COLO829 (cell line): ENCODE data around the gene TAF6.
A peak's percentile ranks its signal among the peaks of the same experiment; 100 is the strongest.

Source experiments
- DNase-seq: peaks from one replicate; pipeline ENCODE4 v3.0.0; 2012; ENCODE audit warnings: low spot score

The TAF6 gene

DNA sequence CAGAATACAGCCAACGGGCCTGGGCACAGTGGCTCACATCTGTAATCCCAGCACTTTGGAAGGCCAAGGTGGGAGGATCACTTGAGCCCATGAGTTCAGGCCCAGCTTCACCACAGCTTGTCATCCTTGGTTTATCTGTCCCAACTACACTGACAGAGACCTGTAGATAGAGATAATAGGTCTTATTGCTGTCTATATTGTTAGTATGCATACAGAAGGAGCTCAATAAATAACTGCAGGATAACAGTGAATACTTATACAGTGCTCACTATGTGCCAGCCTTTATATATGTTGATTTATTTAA, 1.5 kb upstream of the TAF6 start:
- DNase-seq: no peak

DNA sequence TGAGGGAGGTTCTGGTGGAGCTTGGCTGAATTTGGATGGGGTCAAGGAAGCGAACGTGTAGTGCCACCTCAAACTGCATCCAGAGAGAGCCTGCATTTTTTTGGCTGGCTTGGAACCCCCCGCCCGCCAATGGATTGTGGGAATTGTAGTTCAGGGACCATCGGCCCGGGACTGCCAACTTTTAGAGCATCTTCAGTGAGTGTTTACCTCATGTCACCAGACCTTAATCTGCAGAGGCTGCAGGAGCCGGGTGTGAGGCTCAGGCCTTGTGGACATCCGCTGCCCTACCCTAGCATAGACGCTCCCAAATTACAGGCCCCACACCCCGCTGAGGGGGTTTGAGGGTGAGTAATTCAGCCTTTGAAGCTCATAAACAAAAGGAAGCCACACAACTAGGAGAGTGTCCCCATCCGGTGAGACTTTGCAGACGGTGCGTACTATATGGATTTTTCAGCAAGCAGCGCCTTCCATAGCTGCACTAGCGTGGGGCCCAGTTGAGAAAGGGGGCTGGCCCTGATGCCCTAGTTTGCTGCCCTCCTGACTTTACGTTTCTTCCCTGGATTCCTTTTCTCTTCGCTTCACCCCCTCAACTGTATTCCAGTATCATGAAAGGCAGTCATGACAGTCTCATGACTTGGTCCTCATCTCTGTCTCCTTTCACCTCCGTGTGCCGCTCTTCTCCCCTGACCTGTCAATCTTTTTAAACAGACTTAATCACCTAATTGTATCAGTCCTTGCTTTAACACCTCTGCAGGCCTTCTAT, 993 bp upstream of the TAF6 start:
- DNase-seq: peak; percentile 85

DNA sequence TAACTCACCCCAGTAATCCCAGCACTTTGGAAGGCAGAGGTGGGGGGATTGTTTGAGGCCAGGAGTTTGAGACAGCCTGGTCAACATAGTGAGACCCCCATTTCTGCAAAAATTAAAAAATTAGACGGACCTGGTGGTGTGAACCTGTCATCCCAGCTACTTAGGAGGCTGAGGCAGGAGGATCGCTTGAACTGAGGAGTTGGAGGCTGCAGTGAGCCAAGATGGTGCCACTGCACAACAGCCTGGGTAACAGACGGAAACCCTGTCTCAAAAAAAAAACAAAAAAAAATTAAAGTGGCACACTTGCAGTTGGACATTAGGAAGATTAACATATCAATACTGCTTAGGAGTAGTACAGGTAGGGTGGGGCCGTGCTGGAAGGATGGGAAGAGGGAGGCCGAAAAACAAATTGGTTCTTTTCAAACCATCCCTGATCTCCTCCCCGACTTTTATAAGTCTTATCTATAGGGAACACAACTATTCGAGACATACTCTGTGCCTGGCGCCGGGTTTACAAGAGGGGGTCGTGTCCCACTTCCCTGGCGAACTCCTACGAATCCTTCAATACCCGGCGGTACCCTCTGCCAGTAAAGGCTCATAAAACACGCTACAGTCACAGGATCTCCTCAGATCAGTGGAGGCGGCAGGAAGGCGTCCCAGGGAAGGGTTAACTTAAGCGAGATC, 628 bp downstream of the TAF6 start:
- DNase-seq: no peak

DNA sequence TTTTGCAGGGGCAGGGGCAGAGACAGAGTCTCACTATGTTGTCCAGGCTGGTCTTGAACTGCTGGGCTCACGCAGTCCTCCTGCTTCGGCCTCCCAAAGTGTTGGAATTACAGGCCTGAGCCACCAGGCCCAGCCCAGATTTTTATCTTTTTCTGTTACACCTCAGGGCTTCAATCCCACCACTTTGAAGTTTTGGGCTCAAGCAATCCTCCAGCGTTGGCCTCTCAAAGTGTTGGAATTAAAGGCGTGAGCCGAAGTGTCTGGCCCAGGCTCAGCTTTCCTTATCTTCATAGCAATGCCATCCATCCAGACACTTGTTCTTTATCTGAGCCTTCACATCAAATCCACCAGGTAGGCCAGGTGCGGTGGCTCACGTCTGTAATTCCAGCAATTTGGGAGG, 4.1 kb downstream of the TAF6 start:
- no peak for DNase-seq

DNA sequence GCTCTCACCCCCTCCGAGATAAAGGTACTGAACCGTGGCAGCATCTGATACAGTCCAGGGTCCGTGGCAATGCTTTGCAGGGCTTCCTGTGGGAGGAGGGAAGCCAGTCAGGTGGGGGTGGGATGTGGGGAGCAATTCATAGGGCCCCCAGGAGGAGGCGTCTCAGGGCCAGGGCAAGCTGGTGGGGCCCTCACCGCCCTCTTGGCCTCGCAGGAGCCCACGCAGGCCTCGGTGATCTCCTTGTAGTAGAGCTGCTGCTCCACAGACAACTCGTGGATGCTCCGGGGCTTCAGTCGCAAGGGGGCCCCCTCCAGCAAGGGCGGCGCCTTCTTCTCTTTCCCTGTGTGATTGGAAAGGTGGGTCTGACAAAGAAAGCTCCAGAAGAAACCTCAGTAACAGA, 7.2 kb downstream of the TAF6 start:
- no peak for DNase-seq

DNA sequence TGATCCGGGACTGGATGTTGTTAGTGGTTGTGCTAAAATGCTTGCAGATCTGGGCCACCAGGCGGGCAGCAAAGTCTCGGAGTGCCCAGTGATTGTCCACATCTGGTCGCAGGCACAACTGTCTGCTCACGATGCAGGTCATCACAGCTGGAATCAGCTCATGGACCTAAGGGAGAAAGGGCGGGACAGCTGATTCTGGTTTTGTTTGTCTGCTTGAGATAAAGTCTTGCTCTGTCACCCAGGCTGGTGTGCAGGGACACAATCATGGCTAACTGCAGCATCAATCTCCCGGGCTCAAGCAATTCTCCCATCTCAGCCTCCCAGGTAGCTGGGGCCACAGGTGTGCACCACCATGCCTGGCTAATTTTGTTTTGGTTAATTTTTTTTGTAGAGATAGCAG, 8.0 kb downstream of the TAF6 start:
- DNase-seq: no peak

DNA sequence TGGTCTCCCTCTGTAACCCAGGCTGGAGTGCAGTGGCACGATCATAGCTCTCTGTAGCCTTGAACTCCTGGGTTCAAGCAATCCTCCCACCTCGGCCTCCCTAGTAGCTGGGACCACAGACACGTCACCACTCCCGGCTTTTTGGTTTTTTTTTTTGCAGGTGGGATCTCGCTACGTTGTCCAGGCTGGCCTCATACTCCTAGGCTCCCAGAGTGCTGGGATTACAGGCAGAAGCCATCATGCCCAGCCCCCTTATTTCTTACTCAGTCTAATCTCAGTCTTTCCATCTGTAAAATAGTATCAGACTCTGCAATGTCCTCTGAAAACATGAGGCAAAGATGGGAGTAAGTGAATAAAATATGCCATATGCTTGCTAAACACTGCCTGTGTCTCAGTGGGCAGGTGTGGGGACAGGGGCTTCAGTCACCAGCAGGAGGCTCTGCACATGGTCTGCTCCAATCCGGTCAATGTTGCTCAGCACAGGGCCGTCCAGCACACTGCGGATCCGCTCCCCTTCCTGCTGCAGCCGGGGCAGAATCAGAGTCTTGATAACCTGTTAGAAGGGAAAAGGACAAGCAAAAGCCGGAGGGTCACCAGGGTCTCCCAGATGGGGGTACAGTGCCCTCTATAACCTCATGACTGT, 9.5 kb downstream of the TAF6 start:
- DNase-seq: no peak

DNA sequence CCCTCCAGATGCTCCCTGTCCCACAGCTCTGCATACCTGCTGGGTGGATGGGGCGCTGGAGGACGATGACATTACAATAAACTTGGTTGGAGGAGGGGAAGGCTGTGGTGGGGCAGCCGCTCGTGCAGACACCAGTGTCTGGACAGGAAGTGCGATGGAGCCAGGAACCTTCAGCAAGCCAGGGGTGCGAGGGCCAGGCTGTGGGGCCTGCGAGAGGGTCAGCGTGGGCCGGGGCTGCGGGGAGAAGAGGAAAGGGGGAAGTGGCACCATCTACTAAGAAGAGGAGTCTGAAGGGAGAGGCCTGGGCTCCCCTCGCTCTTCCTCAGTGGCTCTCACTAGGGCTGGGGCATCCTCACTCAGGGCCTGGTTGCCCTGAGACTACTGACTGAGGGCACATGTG, 11.3 kb downstream of the TAF6 start:
- no peak for DNase-seq

DNA sequence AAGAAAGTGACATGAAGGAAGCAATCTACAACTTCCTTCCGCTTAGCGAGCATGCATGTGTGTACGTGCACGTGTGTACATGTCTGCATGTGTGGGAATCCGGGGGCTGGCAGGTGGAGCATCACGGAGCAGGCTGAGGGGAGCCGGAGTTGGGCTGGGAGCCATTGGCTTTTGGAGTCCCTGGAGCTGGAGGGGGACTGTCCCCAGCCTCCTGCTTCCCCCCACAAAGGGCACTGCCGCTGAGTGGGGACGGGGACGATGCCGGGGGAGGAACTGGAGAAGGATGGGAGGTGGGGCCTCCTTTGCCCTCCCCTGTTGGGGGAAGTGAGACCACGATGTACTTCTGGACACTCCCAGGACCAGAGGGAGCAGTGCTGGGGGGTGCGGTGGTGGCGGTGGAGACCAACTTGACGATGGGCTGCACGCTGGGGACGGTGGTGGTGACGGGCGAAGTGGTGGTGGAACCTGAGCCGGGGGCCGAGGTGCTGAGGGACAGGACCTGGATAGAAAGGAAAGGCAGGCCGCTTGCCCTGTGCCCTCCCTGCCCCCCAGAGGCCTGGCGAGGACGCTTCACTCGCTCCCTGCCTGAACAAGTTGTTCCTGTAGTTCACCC, 11.9 kb downstream of the TAF6 start:
- no peak for DNase-seq

DNA sequence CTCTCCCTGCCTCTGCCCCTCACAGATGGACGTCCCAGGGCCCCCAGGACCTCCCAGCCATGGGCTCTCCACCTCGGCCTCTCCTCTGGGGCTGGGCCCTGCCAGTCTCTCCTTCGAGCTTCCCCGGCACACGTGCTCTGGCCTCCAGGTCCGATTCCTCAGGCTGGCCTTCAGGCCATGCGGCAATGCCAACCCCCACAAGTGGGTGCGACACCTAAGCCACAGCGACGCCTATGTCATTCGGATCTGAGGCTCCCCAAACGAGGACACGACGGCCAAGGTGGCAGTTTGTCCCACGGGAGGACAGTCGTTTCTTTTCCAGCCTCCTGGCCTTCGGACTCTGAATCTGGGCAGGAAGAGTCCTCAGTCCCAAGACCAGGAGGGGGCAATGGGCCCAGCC, 12.5 kb downstream of the TAF6 start:
- no peak for DNase-seq

DNA sequence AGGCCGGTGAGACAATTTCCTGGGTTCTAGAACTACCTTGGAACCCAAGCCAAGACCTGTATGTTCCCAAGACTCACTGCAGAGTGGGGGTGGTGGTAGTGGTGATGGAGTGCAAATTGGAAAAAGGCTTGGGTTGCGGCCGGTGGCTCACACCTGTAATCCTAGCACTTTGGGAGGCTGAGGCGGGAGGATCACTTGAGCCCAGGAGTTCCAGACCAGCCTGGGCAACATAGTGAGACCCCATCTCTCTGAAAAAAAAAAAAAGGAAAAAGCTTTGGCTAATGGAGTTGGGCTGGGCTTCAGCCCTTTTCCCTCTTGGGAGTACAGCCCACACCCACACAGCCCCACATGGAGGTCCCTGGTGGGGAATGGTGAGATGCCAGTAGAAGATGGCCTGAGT, 13.6 kb downstream of the TAF6 start:
- no peak for DNase-seq

DNA sequence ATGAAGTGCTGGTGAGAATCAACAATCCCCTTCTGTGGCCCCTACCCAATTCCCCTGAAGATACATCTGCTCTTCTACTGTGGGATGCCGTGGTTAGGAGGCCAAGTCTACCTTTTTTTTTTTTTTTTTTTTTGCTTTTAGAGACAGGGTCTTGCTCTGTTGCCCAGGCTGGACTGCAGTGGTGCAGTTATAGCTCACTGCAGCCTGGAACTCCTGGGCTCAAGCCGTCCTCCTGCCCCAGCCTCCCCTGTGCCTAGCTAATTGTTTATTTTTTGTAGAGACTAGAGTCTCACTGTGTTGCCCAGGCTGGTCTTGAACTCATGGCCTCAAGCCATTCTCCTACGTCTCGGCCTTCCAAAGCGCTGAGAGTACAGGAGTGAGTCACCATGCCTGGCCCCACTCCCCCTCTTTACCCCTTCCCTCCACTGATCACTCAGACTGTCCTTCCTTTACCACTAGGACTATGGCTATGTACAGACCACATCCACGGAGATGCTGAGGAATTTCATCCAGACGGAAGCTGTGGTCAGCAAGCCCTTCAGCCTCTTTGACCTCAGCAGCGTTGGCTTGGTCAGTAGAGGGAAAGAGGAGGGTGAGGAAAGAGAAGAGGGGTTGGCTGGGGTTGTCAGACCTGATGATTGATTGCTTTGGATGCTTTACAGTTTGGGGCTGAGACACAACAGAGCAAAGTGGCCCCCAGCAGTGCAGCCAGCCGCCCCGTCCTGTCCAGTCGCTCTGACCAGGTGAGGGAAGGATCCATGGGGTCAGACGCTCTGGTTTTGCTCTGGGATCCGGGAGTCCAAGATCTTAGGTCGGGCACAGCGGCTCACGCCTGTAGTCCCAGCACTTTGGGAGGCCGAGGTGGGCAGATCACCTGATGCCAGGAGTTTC, 16.0 kb downstream of the TAF6 start:
- no peak for DNase-seq

DNA sequence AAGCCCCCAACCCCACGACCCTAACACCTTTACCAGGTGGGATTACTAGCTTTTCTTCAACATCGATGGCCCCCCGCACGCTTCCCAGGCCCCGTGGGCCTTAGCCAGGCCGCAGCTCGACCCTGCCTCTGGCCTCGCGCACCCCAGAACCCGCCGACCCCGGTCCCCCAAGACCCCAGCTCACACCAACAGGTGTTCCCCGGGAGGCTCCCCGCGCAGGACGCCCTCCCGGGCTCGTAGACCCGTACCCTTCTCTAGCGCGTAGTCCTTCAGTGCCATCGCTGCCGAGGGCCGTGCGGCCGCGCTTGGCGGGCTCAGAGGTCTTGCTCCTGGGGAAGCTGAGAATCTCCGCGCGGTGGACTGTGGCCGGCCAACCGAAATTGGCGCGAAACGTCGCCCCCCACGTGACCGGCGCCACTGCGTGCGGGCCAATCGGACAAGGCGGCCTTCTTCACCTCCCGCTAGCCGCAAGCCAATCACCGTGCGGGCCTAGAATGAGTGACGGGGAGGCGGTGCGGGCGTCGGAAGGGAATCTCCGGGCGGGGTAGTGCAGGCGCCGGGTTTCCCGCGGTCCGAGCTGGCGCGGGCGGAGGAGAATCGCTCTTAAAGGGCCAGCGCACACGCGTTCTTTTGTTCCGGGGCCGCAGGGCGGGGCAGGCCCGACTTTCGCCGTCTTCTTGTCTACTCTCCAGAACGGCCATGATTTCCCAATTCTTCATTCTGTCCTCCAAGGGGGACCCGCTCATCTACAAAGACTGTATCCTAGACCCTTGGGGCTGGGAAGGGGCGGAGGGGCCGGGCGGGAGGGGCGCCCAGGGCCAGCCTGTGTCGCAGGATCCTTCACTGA, 17.9 kb downstream of the TAF6 start, which contains the start of the genes AP4M1 and MCM7:
AP4M1 (plus strand) TSS at position 628 of the 847 bp plus-strand sequence; CDS start at position 700, 72 bp downstream.
MCM7 (minus strand) TSS at position 382 of the 847 bp plus-strand sequence; CDS start at position 279, 103 bp downstream.
- DNase-seq: peak; percentile 99

DNA sequence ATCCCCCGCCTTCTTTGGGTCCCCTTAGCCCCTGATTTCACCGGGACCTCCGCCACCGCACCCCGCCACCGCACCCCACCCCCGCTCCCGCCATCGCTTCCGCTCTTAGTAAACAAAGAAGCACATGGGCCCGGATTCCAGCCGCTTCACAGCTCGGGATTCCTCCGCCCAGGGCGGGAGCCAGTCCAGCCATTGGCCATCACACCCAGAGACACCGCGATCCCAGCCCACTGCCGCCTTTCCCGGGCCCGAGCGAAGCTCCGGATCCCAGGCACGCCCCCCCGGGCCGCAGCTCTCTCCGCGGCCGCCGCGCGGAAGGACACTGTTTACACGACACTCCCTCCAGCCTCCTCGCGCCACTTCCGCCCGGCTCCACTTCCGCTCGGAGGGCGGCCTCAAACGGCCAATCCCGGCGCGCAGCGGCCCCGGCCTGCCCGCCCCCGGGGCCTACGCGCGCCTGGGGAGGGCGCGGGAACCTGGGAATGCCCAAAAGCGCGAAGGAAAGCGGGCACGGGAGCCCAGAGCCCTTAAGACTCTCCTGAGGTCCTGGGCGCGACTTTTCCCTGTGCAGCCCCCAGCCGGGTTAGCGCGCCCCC, 18.6 kb downstream of the TAF6 start:
- DNase-seq: peak; percentile 96

DNA sequence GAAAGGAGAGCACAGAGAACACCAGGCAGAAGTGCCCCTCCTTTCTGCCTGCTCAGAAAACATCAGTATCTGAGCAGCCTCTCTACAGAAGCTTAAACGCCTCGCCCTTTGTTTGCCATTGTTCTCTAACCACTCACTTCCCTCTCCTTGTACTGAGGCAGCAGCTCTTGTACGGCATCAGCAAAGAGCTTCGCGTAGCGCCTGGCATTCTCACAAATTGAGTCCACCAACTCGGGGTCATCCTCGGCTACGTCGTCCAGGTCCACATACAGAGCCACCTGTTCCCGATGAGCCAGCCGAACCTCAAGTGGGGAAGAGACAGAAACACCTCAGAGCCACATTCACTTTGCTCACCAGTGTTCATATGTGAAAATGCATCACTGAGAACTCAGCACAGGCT, 19.7 kb downstream of the TAF6 start:
- no peak for DNase-seq

DNA sequence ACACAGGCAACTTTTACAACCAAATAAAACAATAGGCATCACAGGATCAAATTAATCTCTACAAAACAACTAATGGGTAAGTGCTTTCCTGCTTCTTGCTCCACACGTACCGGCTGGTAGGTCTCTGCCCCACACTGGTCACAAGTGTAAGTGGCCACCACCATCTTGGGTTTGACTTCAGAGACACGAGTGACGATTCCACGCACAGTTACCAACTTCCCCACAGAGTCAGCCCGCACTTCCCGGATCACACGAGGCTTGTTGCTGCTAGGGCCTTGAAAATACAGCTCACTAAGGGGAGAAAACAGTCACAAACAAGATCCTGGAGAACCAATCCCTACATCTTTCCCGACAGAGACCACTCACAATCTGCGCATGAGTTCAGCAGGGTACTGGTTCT, 20.2 kb downstream of the TAF6 start:
- DNase-seq: no peak

DNA sequence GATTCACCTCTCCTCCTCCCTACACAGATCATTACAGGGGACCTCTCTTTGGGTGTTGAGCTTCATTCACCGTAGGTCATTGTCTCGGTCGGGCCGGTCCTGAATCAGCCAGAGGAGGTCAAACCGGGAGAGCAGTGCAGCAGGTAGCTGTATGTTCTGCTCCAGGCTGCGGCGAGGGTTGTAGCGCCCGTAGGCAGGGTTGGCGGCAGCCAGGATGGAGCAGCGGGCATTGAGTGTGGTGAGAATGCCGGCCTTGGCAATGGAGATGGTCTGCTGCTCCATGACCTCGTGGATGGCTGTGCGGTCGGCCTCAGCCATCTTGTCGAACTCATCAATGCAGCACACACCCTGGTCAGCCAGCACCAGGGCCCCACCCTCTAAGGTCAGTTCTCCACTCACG, 23.5 kb downstream of the TAF6 start:
- DNase-seq: no peak

DNA sequence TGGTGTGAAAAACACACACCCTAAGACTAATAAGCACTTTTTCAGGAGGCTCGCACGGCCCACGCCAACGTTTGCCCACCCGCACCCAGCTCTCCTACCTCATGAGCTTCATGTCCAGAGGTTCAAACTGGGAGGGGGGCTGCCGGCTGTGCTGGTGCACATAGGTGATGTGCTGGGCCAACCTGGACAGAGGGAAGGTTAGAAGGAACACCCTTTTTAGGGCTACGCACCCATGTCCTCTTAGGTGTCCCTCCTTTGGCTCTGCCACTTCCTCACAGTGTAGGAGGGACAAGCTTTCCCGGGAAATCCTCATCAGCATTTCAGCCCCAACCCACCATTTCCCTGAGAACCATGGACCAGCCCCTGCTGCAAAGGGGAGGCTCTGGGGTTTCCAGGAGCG, 23.9 kb downstream of the TAF6 start:
- DNase-seq: no peak

DNA sequence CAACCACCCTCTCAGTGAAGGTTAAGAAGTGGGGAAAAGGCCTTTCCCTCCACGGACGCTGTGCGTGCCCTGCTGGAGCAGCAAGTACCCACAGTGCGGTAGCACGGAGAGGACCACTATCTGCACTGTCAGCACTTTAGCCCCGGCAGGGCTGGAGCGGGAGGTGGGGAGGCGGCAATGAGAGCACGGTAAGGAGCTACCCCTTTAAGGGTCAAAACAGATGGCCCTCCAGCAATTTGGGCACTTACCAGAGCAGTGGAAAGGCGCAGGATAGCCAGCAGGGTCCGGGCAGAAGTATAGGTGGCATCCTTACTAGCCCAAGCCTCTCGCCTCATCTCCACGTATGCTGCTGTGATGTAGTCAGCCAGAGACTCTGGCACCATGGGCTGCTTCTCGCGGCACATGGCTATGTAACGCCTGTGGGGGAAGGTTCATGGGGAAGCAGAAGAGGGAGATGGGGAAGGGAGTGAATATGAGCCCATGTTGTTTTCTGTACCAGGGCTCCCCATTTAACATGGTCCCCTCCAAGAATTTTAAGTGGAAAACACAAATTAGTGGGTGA, 25.2 kb downstream of the TAF6 start:
- DNase-seq: no peak

DNA sequence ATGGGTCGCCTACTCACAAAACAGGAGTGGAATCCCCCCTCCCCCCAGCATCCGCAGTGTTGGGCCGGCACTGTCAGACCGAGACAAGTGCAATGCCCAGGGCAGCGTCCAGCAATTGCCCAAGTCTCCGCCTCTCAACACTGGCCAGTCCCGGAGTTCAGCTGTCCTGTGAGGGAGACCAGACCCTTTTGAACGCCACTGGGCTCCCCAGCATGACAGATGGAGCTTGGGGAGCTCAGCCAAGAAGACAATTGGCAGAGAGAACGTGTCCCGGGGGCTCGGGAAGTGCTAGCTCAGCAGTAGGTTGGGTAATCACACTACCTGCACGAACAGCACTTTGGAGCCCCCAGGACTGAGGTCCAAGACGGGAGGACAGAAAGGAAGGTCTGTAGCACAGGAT, 25.7 kb downstream of the TAF6 start:
- no peak for DNase-seq
